HuH-7 (cell line): ENCODE data around the gene SSTR3.
"Not testable (repeated sequence)": the region's sequence is repeated elsewhere in the genome, so short reads cannot be mapped to it uniquely, and the experiment has no call there.

ENCODE experiments used
- DNase-seq: peaks from one replicate; pipeline ENCODE4 v3.0.0; 2011; ENCODE audit warnings: low spot score

Gene SSTR3

GRCh38 chr22:37181681-37182080 lies 30.6 kb downstream of the SSTR3 start:
- no peak for DNase-seq

- no peak for DNase-seq
These were observed 31.6 kb downstream of the SSTR3 start for GRCh38 chr22:37180531-37181231.

- no peak for DNase-seq
These were observed 32.5 kb downstream of the SSTR3 start for GRCh38 chr22:37179622-37180420.

- no peak for DNase-seq
These were observed 33.2 kb downstream of the SSTR3 start for GRCh38 chr22:37179126-37179470.

- DNase-seq: no peak
These were observed 33.7 kb downstream of the SSTR3 start for GRCh38 chr22:37178350-37179125.

GRCh38 chr22:37177755-37178154 lies 34.5 kb downstream of the SSTR3 start:
- no peak for DNase-seq

- DNase-seq: no peak
These were observed 35.1 kb downstream of the SSTR3 start for GRCh38 chr22:37177221-37177620.

GRCh38 chr22:37176464-37177061 lies 35.7 kb downstream of the SSTR3 start:
- DNase-seq: no peak

GRCh38 chr22:37175414-37176281 lies 36.6 kb downstream of the SSTR3 start:
- DNase-seq: no peak

GRCh38 chr22:37174964-37175363 lies 37.3 kb downstream of the SSTR3 start:
- DNase-seq: no peak

- DNase-seq: no peak
These were observed 38.6 kb downstream of the SSTR3 start for GRCh38 chr22:37173709-37174108.

GRCh38 chr22:37172266-37173245 lies 39.7 kb downstream of the SSTR3 start:
- DNase-seq: no peak

- no peak for DNase-seq
These were observed 40.6 kb downstream of the SSTR3 start for GRCh38 chr22:37171662-37172061.

GRCh38 chr22:37170689-37171405 lies 41.4 kb downstream of the SSTR3 start:
- not testable (repeated sequence) for DNase-seq

- no peak for DNase-seq
These were observed 42.2 kb downstream of the SSTR3 start for GRCh38 chr22:37169947-37170688.

- no peak for DNase-seq
These were observed 42.9 kb downstream of the SSTR3 start for GRCh38 chr22:37169406-37169805.

GRCh38 chr22:37167981-37168647 lies 44.2 kb downstream of the SSTR3 start:
- DNase-seq: no peak
